HG02981 (cell line): Measurements from ENCODE around the gene MFSD6L.
"Not testable (repeated sequence)": the region's sequence is repeated elsewhere in the genome, so short reads cannot be mapped to it uniquely, and the experiment has no call there.

ENCODE experiments used
- ATAC-seq: cut with Tn5 transposase; IDR thresholded peaks from one replicate; pipeline ENCODE4 v1.9.1; 2021; ENCODE audit warnings: mild to moderate bottlenecking, moderate library complexity; ENCODE audit not compliant: unreplicated experiment

The MFSD6L gene

GRCh38 chr17:8826808-8827435, 27.8 kb upstream of the MFSD6L start:
- no peak for ATAC-seq

DNA sequence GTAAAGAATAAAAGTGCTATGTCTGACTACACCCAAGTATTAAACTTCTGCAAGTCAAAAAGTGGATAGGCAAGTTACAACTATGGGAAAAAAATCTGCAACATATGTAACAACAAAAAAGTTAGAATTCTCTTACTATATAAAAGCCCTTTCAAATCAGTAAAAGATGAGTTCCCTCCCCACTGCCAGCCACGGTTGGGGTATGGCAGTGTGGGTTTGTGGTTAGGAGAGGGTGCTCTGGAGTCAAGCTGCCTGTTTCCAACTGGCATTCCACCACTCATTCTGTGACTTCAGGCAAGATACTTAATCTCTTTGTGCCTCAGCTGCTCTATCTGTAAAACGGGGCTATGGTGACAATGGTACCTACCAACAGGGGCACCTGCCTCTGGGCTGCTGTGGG, 26.6 kb upstream of the MFSD6L start:
- no peak for ATAC-seq

- ATAC-seq = no peak
These were observed 24.1 kb upstream of the MFSD6L start for GRCh38 chr17:8823279-8823678.

- no peak for ATAC-seq
These were observed 23.4 kb upstream of the MFSD6L start for GRCh38 chr17:8822401-8823035.

DNA sequence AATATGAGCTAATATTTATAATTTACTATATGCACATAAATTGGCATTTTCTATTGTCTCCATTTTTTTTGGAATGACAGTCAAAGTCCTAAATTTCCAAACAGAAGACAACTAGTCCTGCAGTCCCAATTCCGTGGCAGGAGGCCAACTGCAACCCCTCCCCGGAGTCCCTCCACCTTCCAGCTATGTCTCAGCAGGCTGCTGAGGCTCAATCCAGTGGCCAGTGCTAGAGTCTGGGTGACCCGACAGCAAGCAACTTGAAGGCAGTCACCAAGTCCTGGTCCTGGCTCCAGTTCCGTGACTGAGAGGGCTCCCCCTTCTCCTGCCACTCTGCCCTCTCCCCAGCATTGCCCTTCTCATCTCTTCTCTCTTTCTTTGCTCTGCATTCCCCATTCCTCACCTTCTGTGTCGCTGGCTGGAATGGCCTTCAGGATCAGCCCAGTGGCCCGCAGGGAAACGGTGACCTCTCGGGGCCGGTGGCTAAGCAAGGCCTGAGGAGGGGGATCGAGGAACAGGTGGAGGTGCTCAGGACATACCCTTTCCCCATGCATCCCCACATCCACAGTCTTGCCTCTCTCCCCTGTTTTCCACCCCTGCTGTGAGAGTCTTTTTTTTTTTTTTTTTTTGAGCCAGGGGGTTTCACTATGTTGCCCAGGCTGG, 22.4 kb upstream of the MFSD6L start:
- ATAC-seq = no peak

DNA sequence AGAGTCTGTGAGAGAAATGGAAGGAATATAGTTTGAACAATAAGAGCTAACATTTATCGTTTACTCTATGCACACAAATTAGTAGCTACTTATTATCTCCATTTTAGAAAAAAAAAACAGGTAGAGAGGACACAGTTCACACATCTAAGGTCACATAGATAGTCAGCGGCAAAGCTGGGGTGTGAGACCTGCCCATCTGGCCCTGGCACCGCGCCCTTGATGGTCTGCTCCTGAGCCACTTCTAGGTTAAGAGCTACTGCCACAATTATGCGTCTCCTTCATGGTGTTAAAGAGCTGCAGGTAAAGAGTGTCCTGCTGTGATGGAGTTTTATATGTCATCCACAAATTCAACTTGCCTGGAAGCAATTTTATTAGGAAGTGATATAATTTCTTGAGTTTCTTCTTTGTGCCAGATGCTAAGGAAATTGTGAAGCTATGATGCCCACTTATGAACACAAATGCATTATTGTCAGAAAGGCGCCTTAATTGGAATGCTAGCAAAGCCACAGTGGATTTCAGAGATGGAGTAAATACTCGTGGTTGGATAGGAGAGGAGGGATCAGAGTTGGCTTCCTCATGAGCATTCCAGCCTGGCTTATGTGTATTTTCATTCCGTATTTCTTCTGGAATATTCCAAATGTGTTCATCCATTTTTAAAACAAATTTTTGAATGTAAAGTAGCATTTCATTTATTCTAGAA, 21.3 kb upstream of the MFSD6L start:
- ATAC-seq = no peak

DNA sequence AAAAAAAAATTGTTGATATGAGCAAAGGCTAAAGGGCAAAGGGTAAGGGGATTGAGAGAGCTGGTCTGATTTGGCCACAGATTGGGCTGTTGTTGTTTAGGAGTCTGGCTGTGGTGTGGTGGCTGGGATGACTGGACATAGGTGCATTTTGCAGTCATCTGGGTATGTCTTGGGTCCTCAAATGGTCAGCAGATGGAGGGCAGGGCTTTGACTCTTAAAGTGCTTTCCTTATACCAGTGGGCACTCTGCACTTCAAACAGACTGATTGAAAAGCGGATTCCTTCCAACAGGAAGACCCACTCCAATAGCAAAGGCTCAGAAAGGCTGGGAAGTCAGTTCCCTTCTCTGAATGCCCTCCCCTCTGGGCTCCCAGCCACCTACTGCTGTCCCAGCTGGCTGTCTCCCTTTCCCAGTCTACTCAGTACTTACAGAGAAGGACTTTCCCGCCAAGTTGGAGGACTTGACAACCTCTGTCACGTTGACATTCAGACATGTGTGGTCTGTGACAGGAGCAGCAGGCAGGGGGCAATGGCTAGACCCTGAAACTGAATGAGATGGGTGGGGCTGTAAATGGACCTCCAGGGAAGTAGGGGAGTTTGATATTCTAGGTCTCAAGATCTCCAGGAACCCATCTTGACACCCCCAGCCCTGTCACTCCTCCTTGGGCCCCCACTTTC, 19.6 kb upstream of the MFSD6L start:
- ATAC-seq = no peak

- ATAC-seq = no peak
These were observed 18.9 kb upstream of the MFSD6L start for GRCh38 chr17:8818047-8818446.

DNA sequence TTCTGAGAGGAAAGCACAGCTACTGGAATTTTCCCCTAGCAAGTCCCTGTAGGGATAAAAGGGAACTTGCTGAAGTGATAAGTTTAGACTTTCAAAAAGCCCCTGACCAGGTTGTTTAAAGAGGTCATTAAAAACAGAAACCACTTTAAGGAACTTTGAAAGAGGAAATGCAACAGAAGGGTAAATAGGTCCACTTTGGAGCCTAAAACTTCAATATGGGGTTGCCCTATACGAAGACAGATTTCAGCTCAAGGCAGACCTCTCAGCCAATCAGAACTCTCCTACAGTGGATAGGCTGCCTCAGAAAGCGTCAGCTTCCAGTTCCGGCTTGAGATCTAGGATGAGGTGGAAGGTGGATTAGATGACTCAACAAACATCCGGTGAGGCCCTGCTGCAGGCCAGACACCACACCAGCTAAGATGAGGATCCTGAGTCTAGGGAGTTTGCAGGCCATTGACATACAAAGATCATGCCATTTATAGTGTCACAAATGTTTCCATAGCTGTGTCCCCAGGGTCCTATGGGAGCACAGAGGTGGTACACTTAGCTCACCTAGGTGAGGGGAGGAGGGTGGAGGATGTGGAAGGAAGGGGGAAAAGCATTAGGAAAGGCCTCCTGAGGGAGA, 7.9 kb upstream of the MFSD6L start:
- ATAC-seq = peak; percentile 93

- peak; percentile 14 for ATAC-seq
These were observed 7.2 kb upstream of the MFSD6L start for GRCh38 chr17:8806253-8806925.

- ATAC-seq = not testable (repeated sequence)
These were observed 6.2 kb upstream of the MFSD6L start for GRCh38 chr17:8805396-8805795.

DNA sequence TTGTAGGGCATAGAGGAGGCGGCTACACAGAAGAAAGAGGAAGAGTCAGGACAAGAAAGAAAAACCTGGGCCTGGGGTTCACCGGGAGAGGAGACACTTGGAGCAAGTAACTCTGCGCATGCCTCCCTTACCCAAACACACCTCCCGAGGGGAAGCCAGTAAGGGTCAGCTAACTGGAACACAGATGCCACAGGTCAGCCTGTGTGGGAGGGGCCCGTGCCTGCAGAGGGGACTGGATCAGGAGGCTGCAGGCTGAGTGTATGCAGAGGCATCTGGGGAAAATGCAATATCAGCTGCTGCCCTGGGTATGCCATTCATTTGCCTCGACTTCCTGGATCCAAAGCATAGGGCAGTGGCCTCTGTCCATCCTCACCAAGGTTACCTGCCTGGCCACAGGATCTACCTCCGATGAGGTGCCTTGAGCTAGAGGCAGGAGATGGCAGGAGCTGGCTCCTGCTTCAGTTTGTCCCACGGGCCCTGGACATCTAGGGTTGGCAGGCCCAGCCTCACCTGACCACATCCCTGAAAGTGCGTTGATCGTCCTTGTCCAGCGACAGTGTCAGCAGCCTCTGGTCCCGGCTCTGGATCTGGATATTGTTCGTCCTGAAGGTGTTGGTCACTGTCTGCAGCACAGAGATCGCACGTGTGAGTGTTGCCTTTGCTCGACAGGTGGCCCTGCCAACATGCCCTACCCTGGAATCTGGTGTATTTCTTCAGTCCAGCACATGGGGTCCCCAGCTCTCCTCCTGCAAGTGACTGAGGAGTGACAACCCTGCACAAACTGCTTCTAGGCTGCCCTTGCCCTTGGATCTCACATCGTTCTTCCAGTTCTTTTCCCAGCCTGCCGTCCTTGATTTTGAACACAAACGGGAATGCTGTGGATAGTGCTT, 4.6 kb upstream of the MFSD6L start:
- no peak for ATAC-seq

DNA sequence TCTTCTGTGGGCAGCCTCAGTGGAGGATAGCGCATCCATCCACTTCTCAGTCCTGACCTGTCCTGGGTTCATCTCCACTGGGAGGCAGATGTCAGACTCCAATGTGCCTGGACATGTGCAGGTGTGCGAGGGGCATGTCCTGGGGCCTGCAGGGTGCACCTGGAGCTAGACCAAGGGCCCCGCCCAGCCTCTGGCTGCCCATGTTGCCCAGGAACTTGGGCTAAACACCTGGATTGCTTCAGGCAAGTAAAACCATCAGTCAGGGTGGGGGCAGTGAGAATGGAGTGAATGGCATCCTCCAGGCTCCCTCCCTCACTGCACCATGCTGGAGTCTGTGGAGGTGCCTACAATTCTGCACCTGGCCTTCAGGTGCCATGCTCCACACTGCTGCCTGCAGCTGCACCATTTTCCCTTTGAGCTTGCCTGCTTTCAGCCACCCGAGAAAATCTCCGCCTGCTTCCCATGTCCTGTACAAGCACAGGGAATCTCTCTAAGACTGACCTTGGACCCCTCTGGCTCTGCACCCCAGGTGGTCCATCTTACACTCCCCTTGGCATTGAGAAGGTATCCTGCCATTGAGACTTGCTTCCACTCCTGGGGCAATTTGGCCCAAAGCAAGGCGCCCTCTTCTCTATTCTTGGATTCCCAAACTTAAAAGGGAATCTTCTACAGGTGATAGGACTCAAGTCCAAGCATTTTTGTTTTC, 2.1 kb upstream of the MFSD6L start:
- ATAC-seq = no peak

- no peak for ATAC-seq
These were observed 1.5 kb upstream of the MFSD6L start for GRCh38 chr17:8800656-8801055.

DNA sequence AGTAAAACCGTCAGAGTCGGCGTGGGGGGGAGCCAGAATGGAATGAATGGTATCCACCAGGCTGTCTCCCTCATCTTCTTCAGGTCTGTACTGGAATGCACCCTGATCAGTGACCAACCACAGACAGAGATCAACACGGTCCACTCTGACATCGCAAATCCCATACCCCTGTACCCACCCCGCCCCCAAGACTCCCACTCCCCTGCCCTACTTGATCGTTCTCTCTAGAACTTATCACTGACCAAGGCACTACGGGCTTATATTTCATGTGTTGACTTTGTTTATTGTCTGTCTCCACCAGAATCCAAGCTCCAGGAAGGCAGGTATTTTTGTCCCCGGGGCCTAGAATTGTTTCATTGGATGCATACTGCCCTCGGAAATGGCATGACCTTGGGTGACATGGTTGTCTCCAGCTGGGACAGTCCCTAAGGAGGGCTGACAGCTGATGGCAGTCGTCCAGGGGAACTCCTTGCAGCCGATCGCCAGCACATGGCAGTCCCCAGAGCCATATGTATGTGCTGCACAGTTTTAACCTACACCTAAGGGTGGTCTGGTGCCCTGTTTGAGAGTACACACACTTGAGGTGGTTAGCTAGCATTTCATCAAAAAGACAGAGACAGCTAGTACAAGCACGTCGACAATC, 526 bp upstream of the MFSD6L start:
- ATAC-seq = no peak

DNA sequence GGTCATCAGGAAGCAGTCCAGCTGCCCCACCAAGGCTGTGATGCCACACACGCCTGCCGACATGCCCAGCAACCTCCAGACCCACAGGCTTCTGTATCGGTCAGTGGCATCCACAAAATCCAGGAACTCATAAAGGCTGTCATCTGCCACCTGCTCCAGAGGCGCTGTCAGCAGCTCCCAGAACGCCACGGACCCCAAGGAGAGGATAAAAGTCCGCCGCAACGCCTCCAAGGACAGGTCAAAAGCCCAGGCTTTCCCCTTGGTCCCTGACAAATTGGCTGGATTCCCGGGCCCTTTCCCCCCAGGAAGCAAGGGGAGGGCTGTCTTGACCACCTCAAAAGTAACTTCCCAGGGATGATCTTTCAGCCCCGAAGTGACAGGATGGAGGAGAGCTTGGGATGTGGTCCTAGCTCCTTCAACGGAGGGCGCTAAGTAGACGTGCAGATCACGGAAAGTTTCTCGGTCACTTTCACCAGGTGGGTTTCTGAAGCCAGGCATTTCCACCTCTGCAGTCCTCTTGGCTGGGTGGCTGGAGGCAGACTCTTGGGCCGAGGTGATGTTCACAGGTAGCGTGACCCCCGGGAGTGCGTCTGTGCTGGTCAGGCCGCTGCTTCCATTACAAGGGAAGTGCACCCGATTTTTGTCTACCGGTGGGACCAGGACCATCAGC, 854 bp downstream of the MFSD6L start:
- no peak for ATAC-seq

DNA sequence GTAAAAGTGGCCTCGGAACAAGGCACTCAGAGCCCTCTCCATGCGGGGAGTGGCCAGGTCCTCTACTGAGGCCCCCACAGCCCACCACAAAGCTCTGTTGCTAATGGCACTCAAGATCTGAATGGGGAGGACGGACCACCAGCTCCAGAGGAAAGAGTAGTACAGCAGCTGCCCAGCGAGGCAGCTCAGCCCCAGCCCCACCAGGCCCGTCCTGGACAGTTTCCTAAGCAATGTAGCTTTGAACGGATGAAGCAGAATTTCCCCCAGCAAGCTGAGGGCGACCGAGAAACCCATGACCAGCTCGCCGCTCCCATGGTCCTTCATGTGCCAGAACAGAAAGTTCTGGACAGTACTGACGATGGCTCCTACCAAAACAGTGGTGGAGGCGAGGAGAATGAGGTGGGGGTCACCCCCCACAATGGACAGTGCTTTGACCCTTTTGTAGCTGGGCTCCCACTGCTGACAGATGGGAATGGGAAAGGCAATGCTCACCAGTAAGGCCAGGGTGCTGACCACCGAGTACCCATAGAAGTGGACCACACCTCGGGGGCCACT, 1.5 kb downstream of the MFSD6L start:
- ATAC-seq = no peak
